RWPE2 (cell line): ENCODE results near the gene EPB41L2.
"Not testable (repeated sequence)": the region's sequence is repeated elsewhere in the genome, so short reads cannot be mapped to it uniquely, and the experiment has no call there.

ENCODE experiments used
- ATAC-seq: fragments of 200-7000 bp; cut with Tn5 transposase; 3 replicates; pipeline ENCODE4 v1.9.1; 2021; ENCODE audit warnings: low read depth
- DNase-seq: peaks from one replicate; pipeline ENCODE4 v3.0.0-alpha.2; 2020; ENCODE audit warnings: low spot score
- H3K27ac ChIP-seq: fragments of 450-650 bp; 2 replicates; pipeline ENCODE4 v1.5.1; 2017; ENCODE audit warnings: mild to moderate bottlenecking; ENCODE audit not compliant: poor library complexity, severe bottlenecking
- H3K27me3 ChIP-seq: fragments of 250-450 bp; sonication (Bioruptor Pico); 2 replicates; pipeline ENCODE4 v1.5.1; 2021; ENCODE audit warnings: mild to moderate bottlenecking, moderate library complexity; ENCODE audit not compliant: insufficient read depth, poor library complexity, severe bottlenecking
- H3K36me3 ChIP-seq: fragments of 250-450 bp; sonication (Bioruptor Pico); 2 replicates; pipeline ENCODE4 v1.5.1; 2020; ENCODE audit warnings: low read depth, mild to moderate bottlenecking, moderate library complexity
- H3K4me1 ChIP-seq: fragments of 250-450 bp; sonication (Bioruptor Pico); 2 replicates; pipeline ENCODE4 v1.5.1; 2021; ENCODE audit warnings: mild to moderate bottlenecking, moderate library complexity; ENCODE audit not compliant: insufficient read depth, poor library complexity, severe bottlenecking
- H3K4me3 ChIP-seq: fragments of 250-450 bp; sonication (Bioruptor Pico); 2 replicates; pipeline ENCODE4 v1.5.1; 2021; ENCODE audit warnings: mild to moderate bottlenecking, moderate library complexity; ENCODE audit not compliant: severe bottlenecking
- H3K9me3 ChIP-seq: fragments of 250-450 bp; sonication (Bioruptor Pico); 2 replicates; pipeline ENCODE4 v1.5.1; 2021; ENCODE audit warnings: mild to moderate bottlenecking, moderate library complexity; ENCODE audit not compliant: severe bottlenecking
- CTCF ChIP-seq: fragments of 450-650 bp; IDR thresholded peaks from one replicate; pipeline ENCODE4 v1.5.1; 2017; ENCODE audit warnings: mild to moderate bottlenecking, moderate library complexity; ENCODE audit not compliant: poor library complexity, severe bottlenecking

Gene EPB41L2

GRCh38 chr6:130947464-130947863 is 115.6 kb downstream of the EPB41L2 start:
- Histone ChIP-seq H3K4me3 (no peak overlapping the region), H3K36me3 (no peaks in the 10 kb centered on the region), H3K27me3 (no peaks in the 10 kb centered on the region), H3K9me3 (no peaks in the 10 kb centered on the region), H3K27ac (no peak overlapping the region), H3K4me1 (peaks cover 7% of the 10 kb centered on the region)
- TF ChIP-seq CTCF = no peak
- ATAC-seq (no peak), DNase-seq (no peak)

DNA sequence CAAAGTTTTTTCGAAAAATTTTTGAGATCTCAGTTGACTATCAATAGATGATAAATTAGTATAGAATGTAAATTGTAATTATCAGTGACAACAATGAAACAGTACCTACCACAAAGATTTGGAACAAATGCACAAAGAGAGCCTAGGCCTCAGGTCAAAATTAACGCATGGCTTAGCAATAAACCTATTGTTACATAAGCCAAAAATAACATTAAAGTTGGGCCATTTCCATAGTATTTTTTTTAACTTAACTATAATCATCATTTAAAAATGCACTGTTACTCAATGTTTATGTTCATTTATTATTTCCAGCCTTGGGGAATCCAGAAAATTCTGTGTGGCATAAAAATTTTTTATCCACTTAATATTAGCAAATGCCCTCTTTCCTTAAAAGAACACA is 117.0 kb downstream of the EPB41L2 start:
- Histone ChIP-seq H3K27me3 (no peaks in the 10 kb centered on the region), H3K9me3 (no peaks in the 10 kb centered on the region), H3K27ac (no peak overlapping the region), H3K4me1 (peaks cover 7% of the 10 kb centered on the region), H3K36me3 (no peaks in the 10 kb centered on the region), H3K4me3 (no peak overlapping the region)
- ATAC-seq (no peak; the same call in 2 of the 3 replicates), DNase-seq (no peak)
- TF ChIP-seq CTCF = no peak

GRCh38 chr6:130945401-130945919 is 117.6 kb downstream of the EPB41L2 start:
- no peak for TF ChIP-seq CTCF
- no peak overlapping the region for H3K27ac ChIP-seq
- no peak for ATAC-seq

DNA sequence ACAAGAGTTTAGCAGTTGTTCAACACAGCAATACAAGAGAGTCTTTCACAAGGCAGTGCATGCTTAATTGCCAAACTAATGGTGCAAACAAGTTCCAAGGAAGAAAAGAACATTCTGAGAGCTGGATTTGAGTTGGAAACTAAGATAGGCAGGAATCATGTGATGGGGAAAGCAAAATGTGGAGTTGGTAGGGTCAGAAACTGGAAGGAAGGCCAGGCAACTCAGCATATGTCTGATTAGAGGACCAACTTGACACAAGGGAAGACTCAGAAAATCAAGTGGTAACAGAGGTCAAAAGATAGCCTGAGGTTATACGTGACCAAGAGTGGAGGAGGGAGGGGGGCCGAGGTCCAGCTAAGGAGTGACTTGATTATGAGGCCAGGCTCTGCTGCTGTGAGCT is 118.6 kb downstream of the EPB41L2 start:
- Histone ChIP-seq H3K9me3 (no peaks in the 10 kb centered on the region), H3K27me3 (no peaks in the 10 kb centered on the region), H3K4me3 (no peak overlapping the region), H3K27ac (no peak overlapping the region), H3K36me3 (no peaks in the 10 kb centered on the region), H3K4me1 (peaks cover 7% of the 10 kb centered on the region)
- TF ChIP-seq CTCF = no peak
- ATAC-seq (no peak), DNase-seq (no peak)

More at GRCh38 chr6:130945401-130945919, 117.6 kb downstream of the EPB41L2 start:
- no peaks in the 10 kb centered on the region for H3K36me3 ChIP-seq
- DNase-seq = no peak
- peaks cover 7% of the 10 kb centered on the region for H3K4me1 ChIP-seq
- no peaks in the 10 kb centered on the region for H3K27me3 ChIP-seq
- H3K9me3 ChIP-seq = no peaks in the 10 kb centered on the region
- no peak overlapping the region for H3K4me3 ChIP-seq

GRCh38 chr6:130943738-130944137 is 119.3 kb downstream of the EPB41L2 start:
- H3K27ac ChIP-seq = no peak overlapping the region
- no peak for DNase-seq
- no peaks in the 10 kb centered on the region for H3K9me3 ChIP-seq
- no peak overlapping the region for H3K4me3 ChIP-seq
- no peaks in the 10 kb centered on the region for H3K27me3 ChIP-seq
- no peak for ATAC-seq
- no peak for TF ChIP-seq CTCF
- H3K4me1 ChIP-seq = peaks cover 7% of the 10 kb centered on the region
- no peaks in the 10 kb centered on the region for H3K36me3 ChIP-seq

DNA sequence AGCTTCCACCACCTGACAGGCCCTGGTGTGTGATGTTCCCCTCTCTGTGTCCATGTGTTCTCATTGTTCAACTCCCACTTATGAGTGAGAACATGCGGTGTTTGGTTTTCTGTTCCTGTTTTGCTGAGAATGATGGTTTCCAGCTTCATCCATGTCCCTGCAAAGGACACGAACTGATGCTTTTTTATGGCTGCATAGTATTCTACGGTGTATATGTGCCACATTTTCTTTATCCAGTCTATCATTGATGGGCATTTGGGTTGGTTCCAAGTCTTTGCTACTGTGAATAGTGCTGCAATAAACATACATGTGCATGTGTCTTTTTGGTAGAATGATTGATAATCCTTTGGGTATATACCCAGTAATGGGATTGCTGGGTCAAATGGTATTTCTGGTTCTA is 120.3 kb downstream of the EPB41L2 start:
- not testable (repeated sequence) for H3K27ac ChIP-seq, H3K4me3 ChIP-seq, DNase-seq, H3K27me3 ChIP-seq, H3K36me3 ChIP-seq, ATAC-seq, H3K9me3 ChIP-seq
- peaks cover 14% of the 10 kb centered on the region for H3K4me1 ChIP-seq
